Colonic mucosa (tissue), 4 donors: ENCODE data around the gene NIPAL1. TPM values are rescaled to one million over a fixed set of nuclear protein-coding genes. Genes with fewer than 3 reads are reported as not detected.

Source experiments
- DNase-seq: peaks from one replicate; pipeline ENCODE4 v3.0.0-alpha.2; 2020
- H3K27ac ChIP-seq: fragments of 200-600 bp; one replicate; pipeline ENCODE4 v1.8.0; 2021
- H3K27me3 ChIP-seq: fragments of 200-600 bp; one replicate; pipeline ENCODE4 v1.8.0; 2021
- H3K36me3 ChIP-seq: fragments of 200-600 bp; one replicate; pipeline ENCODE4 v1.8.0; 2021
- H3K4me1 ChIP-seq: fragments of 200-600 bp; one replicate; pipeline ENCODE4 v1.8.0; 2021; ENCODE audit warnings: mild to moderate bottlenecking
- H3K4me3 ChIP-seq: fragments of 200-600 bp; one replicate; pipeline ENCODE4 v1.8.0; 2021
- H3K9ac ChIP-seq, 2 donors: one replicate each; pipeline ENCODE4 v1.7.0; 2013; ENCODE audit warnings: control low read depth in 2 of 2, low read depth in 2 of 2, low read length in 2 of 2
- H3K9me3 ChIP-seq: fragments of 200-600 bp; one replicate; pipeline ENCODE4 v1.8.0; 2021
- CTCF ChIP-seq: fragments of 200-600 bp; IDR thresholded peaks from one replicate; pipeline ENCODE4 v1.8.0; 2022; ENCODE audit warnings: antibody characterized with exemption, mild to moderate bottlenecking
- intact Hi-C: fragments of 100-400 bp; cut with DNase I; formaldehyde crosslinking; loops from one replicate; pipeline ENCODE4 v1.14.1; 2022
- total RNA-seq, 2 donors: library from RNA; stranded (reverse); fragmentation: NEBNext Ultra II Directional in 1 of 2; extraction: Animal tissue kit (Norgen Biotek cat#: 25700) in 1 of 2; gene quantifications; one replicate each; pipeline ENCODE4 v1.2.1, GENCODE V29; 2021
- donor health status: healthy.
- donor health status: DM: no; HTN: no; CAD: no.
- donor health status: DM: no; HTN: no; CAD: no.

Gene NIPAL1
- total RNA-seq, 2 donors from 2014 or later = 38.7 to 47.9 TPM

GRCh38 chr4:48044298-48044697 lies 27.7 kb downstream of the NIPAL1 start:
- Histone ChIP-seq H3K4me1 (peaks cover 6% of the 10 kb centered on the region), H3K4me3 (no peak overlapping the region), H3K9ac (no peak overlapping the region), H3K36me3 (no peaks in the 10 kb centered on the region), H3K27ac (no peak overlapping the region), H3K9me3 (no peaks in the 10 kb centered on the region), H3K27me3 (no peaks in the 10 kb centered on the region)
- no peak for TF ChIP-seq CTCF
- no peak for DNase-seq
- intact Hi-C loops = no loop called here

GRCh38 chr4:48046059-48046458 lies 29.5 kb downstream of the NIPAL1 start:
- no peaks in the 10 kb centered on the region for H3K27me3 ChIP-seq
- H3K9ac ChIP-seq = no peak overlapping the region

GRCh38 chr4:48047421-48047844 lies 30.9 kb downstream of the NIPAL1 start:
- DNase-seq = peak; percentile 36

More at GRCh38 chr4:48046059-48046458, 29.5 kb downstream of the NIPAL1 start:
- H3K36me3 ChIP-seq = no peaks in the 10 kb centered on the region
- DNase-seq = no peak
- H3K9me3 ChIP-seq = no peaks in the 10 kb centered on the region
- intact Hi-C loops = no loop called here
- no peak for TF ChIP-seq CTCF
- H3K4me3 ChIP-seq = no peak overlapping the region
- H3K4me1 ChIP-seq = peaks cover 6% of the 10 kb centered on the region
- H3K27ac ChIP-seq = no peak overlapping the region

GRCh38 chr4:48047896-48048295 lies 31.3 kb downstream of the NIPAL1 start:
- H3K27me3 ChIP-seq = no peaks in the 10 kb centered on the region
- peaks cover 6% of the 10 kb centered on the region for H3K4me1 ChIP-seq
- no peak overlapping the region for H3K27ac ChIP-seq
- no peak overlapping the region for H3K9ac ChIP-seq
- intact Hi-C loops = no loop called here
- no peak overlapping the region for H3K4me3 ChIP-seq
- no peak for TF ChIP-seq CTCF
- H3K9me3 ChIP-seq = no peaks in the 10 kb centered on the region
- no peaks in the 10 kb centered on the region for H3K36me3 ChIP-seq
- peak; percentile 51 for DNase-seq

More at GRCh38 chr4:48047421-48047844, 30.9 kb downstream of the NIPAL1 start:
- H3K27ac ChIP-seq = no peak overlapping the region
- TF ChIP-seq CTCF = no peak
- intact Hi-C loops = no loop called here
- H3K4me1 ChIP-seq = peaks cover 6% of the 10 kb centered on the region
- no peak overlapping the region for H3K9ac ChIP-seq
- H3K4me3 ChIP-seq = no peak overlapping the region
- no peaks in the 10 kb centered on the region for H3K27me3 ChIP-seq
- H3K9me3 ChIP-seq = no peaks in the 10 kb centered on the region
- no peaks in the 10 kb centered on the region for H3K36me3 ChIP-seq

- intact Hi-C loops = no loop called here
Measured at GRCh38 chr4:48049483-48049882, 32.9 kb downstream of the NIPAL1 start.

More at GRCh38 chr4:48049483-48049882, 32.9 kb downstream of the NIPAL1 start:
- no peak for TF ChIP-seq CTCF
- Histone ChIP-seq H3K4me3 (no peak overlapping the region), H3K27ac (no peak overlapping the region), H3K36me3 (no peaks in the 10 kb centered on the region), H3K9ac (no peak overlapping the region), H3K27me3 (no peaks in the 10 kb centered on the region), H3K9me3 (no peaks in the 10 kb centered on the region), H3K4me1 (peaks cover 6% of the 10 kb centered on the region)
- no peak for DNase-seq
